Measurements from ENCODE around the gene FERMT2.

FERMT2 gene

GRCh38 chr14:52950898-52951680, at the start of gene FERMT2:
FERMT2 (minus strand) TSS chr14:52951050; CDS start chr14:52950568, 482 bp downstream.
- peak; percentile 96 for DNase-seq

- DNase-seq, result no peak
Measured at GRCh38 chr14:52998376-52999015, 47.6 kb upstream of the FERMT2 start.

DNA sequence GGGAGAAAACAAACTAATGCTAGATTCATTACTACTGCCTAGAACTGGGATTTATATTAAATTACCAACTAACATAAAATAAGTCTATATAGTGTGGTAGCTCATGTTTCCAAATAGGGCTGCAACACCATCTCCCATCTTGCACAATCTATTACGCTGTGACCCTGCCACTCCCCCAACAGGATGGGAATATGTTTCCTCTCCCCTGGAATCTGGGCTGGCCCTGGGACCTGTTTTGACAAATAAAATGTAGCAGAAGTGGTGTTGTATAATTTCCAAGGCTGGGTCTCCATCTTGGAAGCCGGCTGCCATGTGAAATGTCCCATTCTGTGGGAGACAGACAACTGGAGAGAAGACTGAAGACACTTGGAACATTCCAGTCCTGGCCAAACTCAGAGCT, 45.6 kb upstream of the FERMT2 start:
- DNase-seq, result no peak

DNA sequence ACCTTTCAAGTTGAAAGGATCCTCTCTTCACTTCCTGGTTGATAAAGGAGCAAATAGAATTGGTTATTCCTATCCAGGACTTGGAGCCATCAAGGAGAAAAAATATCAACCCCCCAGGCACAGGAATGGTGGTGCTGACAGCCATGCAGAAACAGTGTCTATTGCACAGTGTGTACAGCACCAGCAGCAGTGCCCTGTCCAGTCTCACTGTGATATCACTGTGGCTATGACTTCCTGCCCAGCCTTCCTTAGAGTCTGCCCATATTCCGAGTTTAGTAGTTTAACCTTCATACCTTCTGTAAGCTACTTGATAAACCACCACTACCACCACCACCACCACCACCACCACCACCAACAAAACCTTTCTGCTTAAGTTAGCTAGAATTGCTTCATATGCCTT, 45.1 kb upstream of the FERMT2 start:
- no peak for DNase-seq

DNA sequence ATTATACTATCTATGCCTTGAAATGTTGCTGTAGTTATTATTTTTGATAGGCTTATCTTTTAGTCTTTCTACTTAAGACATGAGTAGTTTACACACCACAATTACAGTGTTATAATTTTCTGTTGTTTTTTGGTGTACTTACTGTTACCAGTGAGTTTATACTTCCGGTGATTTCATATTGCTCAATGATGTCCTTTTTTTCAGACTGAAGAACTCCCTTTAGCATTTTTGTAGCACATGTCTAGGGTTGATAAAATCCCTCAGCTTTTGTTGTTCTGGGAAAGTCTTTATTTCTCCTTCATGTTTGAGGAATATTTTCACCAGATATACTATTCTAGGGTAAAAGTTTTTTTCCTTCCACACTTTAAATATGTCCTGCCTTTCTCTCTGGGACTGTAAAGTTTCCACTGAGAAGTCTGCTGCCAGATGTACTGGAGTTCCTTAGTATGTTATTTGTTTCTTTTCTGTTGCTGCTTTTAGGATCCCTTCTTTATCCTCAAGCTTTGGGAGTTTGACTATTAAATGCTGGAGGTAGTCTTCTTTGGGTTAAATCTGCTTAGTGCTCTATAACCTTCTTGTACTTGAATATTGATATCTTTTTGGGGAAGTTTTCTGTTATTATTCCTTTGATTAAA, 41.5 kb upstream of the FERMT2 start:
- DNase-seq, result no peak

GRCh38 chr14:52988139-52988538, 37.3 kb upstream of the FERMT2 start:
- no peak for DNase-seq

GRCh38 chr14:52987514-52987913, 36.7 kb upstream of the FERMT2 start:
- no peak for DNase-seq

GRCh38 chr14:52987042-52987441, 36.2 kb upstream of the FERMT2 start:
- no peak for DNase-seq

- DNase-seq, result no peak
Measured at GRCh38 chr14:52977798-52978197, 26.9 kb upstream of the FERMT2 start.

DNA sequence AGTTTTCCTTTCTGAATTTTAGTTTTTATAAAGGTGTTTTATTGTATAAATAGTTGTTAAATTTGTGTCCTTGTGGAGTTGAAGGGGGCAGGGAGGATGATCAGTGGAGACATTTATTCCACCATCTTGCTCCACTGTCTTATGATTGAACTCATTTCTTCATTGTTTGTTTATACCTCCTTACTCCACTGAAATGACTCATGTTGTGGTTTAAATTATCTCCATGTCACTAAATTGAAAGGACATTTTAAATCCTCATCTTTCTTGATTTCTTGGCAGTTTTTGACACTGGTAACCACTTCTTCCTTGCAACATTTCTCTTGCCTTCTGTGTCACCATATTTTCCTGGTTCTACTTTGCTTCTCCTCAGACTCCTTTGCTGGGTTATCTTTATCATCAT, 23.6 kb upstream of the FERMT2 start:
- DNase-seq, result no peak

- DNase-seq, result peak; percentile 80
Measured at GRCh38 chr14:52961060-52961639, 10.3 kb upstream of the FERMT2 start.

DNA sequence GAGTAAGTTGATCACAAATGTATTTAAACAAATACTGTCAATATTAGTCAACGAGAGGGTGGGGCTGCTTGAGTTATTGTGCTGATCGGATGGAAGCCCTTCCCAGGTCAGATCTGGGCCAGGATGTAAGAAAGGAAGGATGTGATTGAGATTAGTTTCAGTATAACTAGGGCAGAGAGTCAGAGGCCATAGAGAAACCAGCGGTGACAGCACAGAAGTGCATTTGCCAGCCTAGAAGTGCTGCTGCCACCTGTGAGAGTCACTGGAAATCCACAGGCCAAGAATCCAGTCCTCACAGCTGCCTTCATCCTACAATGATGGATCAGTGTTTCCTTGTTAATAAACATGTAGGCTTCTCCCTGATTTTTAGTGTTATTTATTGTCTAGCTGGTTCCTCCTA, 9.8 kb upstream of the FERMT2 start:
- no peak for DNase-seq

GRCh38 chr14:52954346-52955214, 3.7 kb upstream of the FERMT2 start:
- DNase-seq, result no peak

DNA sequence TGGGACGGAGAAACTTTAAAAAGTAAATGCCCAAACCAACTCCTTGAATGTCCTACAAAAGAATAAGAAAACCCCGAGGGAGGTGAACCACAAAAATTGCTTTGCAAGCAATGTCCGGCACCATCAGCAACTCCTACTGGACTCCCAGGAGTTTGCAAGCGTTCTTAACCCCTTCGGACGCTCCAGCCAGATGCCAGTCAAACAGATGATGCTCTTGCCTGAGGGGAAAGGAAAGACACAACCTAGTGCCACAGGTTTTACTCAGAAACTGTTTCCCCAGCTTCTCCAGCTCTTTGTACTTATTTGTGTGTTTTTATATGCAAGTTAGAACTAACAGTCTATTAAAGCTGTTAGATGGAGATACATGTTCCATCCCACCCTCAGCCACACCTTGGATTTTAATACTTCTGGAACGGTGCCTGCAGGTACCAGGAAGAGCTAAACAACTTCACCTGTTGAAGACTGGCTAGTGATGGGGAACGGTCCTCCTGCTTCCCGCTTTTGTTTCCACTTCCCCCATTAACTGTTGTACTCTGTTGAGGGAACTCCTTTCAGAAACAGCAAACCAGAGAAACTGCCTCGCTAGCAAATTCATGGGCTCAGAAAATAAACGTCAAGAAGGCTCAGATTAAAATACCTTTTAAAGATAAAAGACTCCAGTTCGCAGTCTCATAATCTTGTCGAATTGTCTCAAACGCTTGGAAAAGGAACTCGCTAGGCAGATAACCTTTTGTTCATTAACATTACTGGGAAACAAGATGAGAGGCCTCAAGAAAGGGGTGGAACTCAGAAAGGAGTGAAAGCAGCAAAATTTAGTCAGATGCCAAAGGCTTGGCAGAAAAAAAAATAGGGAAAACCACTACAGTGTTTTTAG, 1.1 kb upstream of the FERMT2 start:
- peak; percentile 90 for DNase-seq

GRCh38 chr14:52950410-52950897, 396 bp downstream of the FERMT2 start:
- DNase-seq, result peak; percentile 72

DNA sequence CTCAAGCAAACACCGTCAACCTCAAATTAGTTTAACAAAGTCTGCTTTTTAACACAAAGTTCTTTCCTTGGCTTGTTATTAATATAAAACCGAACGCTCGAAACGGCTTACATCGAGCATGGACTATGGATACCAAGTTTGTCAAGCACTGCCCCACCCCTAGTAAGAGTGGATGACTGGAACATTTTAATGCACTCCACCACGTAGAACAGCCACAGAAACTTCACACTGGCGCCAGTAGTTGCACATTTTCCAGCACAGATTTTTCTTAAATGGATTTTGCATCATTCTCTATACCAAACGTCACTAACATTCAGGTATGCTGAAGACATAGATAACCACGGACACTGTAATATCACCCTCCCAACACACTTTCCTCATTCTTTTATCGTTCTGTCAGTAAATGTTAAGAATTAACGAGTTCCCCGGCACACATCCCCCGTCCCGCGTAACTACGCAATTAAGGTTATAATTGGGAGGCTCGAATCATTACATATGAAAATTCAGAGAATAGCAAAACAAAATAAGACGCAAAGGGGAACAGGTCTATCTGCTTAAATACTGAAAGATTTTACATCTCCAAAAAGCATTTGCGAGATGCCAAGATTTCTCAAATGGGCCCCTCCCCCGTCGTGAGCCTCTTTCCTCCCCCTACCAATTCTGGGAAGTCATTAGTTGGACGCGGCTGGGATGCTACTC, 990 bp downstream of the FERMT2 start:
- no peak for DNase-seq

GRCh38 chr14:52949249-52949648, 1.6 kb downstream of the FERMT2 start:
- no peak for DNase-seq

- DNase-seq, result no peak
Measured at GRCh38 chr14:52948836-52949235, 2.0 kb downstream of the FERMT2 start.

GRCh38 chr14:52948039-52948438, 2.8 kb downstream of the FERMT2 start:
- DNase-seq, result no peak

- no peak for DNase-seq
Measured at GRCh38 chr14:52944254-52944653, 6.6 kb downstream of the FERMT2 start.

- DNase-seq, result no peak
Measured at GRCh38 chr14:52939427-52939826, 11.4 kb downstream of the FERMT2 start.
